CD8-positive, alpha-beta memory T cell (primary cell): Measurements from ENCODE around the gene MLLT3. TPM values are rescaled to one million over a fixed set of nuclear protein-coding genes. Genes with fewer than 3 reads are reported as not detected.
A peak's percentile ranks its signal among the peaks of the same experiment; 100 is the strongest.

Experiments used
- CTCF ChIA-PET: fragments of 350-600 bp; sonication (Branson Sonifier 250); formaldehyde crosslinking; loops from one replicate; lab custom pipeline; 2021; ENCODE audit warnings: antibody characterized with exemption; lab: Charles Lee
- POLR2A ChIA-PET: fragments of 350-600 bp; sonication (Branson Sonifier 250); formaldehyde crosslinking; loops from one replicate; lab custom pipeline; 2021; ENCODE audit warnings: antibody characterized with exemption; lab: Charles Lee
- DNase-seq, 5 donors: peaks; one replicate each; pipeline versions ENCODE4 v3.0.0 to v3.0.0-alpha.2; 2020 to 2022; ENCODE audit warnings: mixed read lengths in 1 of 5
- H3K27ac ChIP-seq: one replicate; pipeline ENCODE4 v1.7.0; 2013; ENCODE audit warnings: low read depth, mild to moderate bottlenecking, low read length, moderate library complexity
- H3K27me3 ChIP-seq: 2 replicates; pipeline ENCODE4 v1.7.0; 2013; ENCODE audit warnings: low read length, mild to moderate bottlenecking; ENCODE audit not compliant: insufficient read depth, poor library complexity, severe bottlenecking
- H3K36me3 ChIP-seq: 2 replicates; pipeline ENCODE4 v1.7.0; 2013; ENCODE audit warnings: mild to moderate bottlenecking, low read length, moderate library complexity; ENCODE audit not compliant: insufficient read depth
- H3K4me1 ChIP-seq: 2 replicates; pipeline ENCODE4 v1.7.0; 2013; ENCODE audit warnings: mild to moderate bottlenecking, low read length, moderate library complexity; ENCODE audit not compliant: insufficient read depth
- H3K4me3 ChIP-seq: 2 replicates; pipeline ENCODE4 v1.7.0; 2013; ENCODE audit warnings: mild to moderate bottlenecking, low read length
- H3K9me3 ChIP-seq: 2 replicates; pipeline ENCODE4 v1.7.0; 2013; ENCODE audit warnings: mild to moderate bottlenecking, low read length
- H3K27ac Mint-ChIP-seq, 8 donors: one replicate each; pipeline ENCODE4 v1.8.0; 2020 to 2021; ENCODE audit warnings: mixed read lengths in 8 of 8, mild to moderate bottlenecking in 6 of 8, inconsistent platforms in 3 of 8, moderate library complexity in 3 of 8
- H3K27me3 Mint-ChIP-seq, 2 donors: one replicate each; pipeline ENCODE4 v1.8.0; 2020 to 2021; ENCODE audit warnings: mixed read lengths in 2 of 2, mild to moderate bottlenecking in 1 of 2, moderate library complexity in 1 of 2
- H3K36me3 Mint-ChIP-seq, 3 donors: one replicate each; pipeline ENCODE4 v1.8.0; 2020 to 2021; ENCODE audit warnings: mixed read lengths in 3 of 3, inconsistent platforms in 1 of 3, mild to moderate bottlenecking in 1 of 3
- H3K4me1 Mint-ChIP-seq, 3 donors: one replicate each; pipeline ENCODE4 v1.8.0; 2020 to 2021; ENCODE audit warnings: mixed read lengths in 3 of 3, inconsistent platforms in 1 of 3, mild to moderate bottlenecking in 1 of 3
- H3K4me3 Mint-ChIP-seq, 7 donors: one replicate each; pipeline ENCODE4 v1.8.0; 2020 to 2021; ENCODE audit warnings: mixed read lengths in 7 of 7, mild to moderate bottlenecking in 6 of 7, moderate library complexity in 4 of 7, inconsistent platforms in 2 of 7
- H3K9me3 Mint-ChIP-seq, 5 donors: one replicate each; pipeline ENCODE4 v1.8.0; 2020 to 2022; ENCODE audit warnings: mixed read lengths in 5 of 5, mild to moderate bottlenecking in 3 of 5, moderate library complexity in 2 of 5, inconsistent platforms in 1 of 5
- polyA plus RNA-seq: library from polyadenylated mRNA; unstranded; fragments of 300-500 nt; fragmentation: Illumina TruSeq; gene quantifications from one replicate; pipeline ENCODE4 v1.2.3, GENCODE V29; 2021
- total RNA-seq, 2 experiments: library from RNA; stranded (reverse); gene quantifications; one replicate each; pipeline ENCODE4 v1.2.3, GENCODE V29; 2021

Gene MLLT3
- total and polyA plus RNA-seq, 3 experiments from 2014 or later, result 24.6 to 37.0 (median 36.8) TPM

- DNase-seq, result no peak
- H3K27me3 ChIP-seq, result no peaks in the 10 kb centered on the region
- no peak overlapping the region for H3K27ac ChIP-seq
- H3K9me3 ChIP-seq, result no peaks in the 10 kb centered on the region
- Mint-ChIP-seq H3K27me3 (no peaks in the 10 kb centered on the region), H3K27ac (peak overlapping the region in 1 of 8 donors; percentile 1), H3K4me1 (peaks cover 16 to 53% (median 49%) of the 10 kb centered on the region in 3 donors), H3K9me3 (no peaks in the 10 kb centered on the region), H3K36me3 (peaks cover 0 to 12% (median 4%) of the 10 kb centered on the region in 3 donors), H3K4me3 (no peak overlapping the region)
- POLR2A ChIA-PET, result no interaction called here
- H3K36me3 ChIP-seq, result no peaks in the 10 kb centered on the region
- peaks cover 26% of the 10 kb centered on the region for H3K4me1 ChIP-seq
- no peak overlapping the region for H3K4me3 ChIP-seq
- CTCF ChIA-PET, result no interaction called here
These were observed 243.4 kb downstream of the MLLT3 start for GRCh38 chr9:20378851-20379250.

- H3K4me3 Mint-ChIP-seq, result no peak overlapping the region
- no peak for DNase-seq
- no peaks in the 10 kb centered on the region for H3K9me3 ChIP-seq
- peaks cover 0 to 14% (median 4%) of the 10 kb centered on the region in 3 donors for H3K36me3 Mint-ChIP-seq
- H3K4me1 ChIP-seq, result peaks cover 32% of the 10 kb centered on the region
- CTCF ChIA-PET, result no interaction called here
- POLR2A ChIA-PET, result no interaction called here
- peak overlapping the region in 1 of 8 donors; percentile 21 for H3K27ac Mint-ChIP-seq
- no peak overlapping the region for H3K27ac ChIP-seq
- H3K36me3 ChIP-seq, result no peaks in the 10 kb centered on the region
- no peaks in the 10 kb centered on the region for H3K9me3 Mint-ChIP-seq
- no peaks in the 10 kb centered on the region for H3K27me3 ChIP-seq
- H3K4me3 ChIP-seq, result no peak overlapping the region
- no peaks in the 10 kb centered on the region for H3K27me3 Mint-ChIP-seq
- H3K4me1 Mint-ChIP-seq, result peaks cover 14 to 49% (median 44%) of the 10 kb centered on the region in 3 donors
These were observed 244.5 kb downstream of the MLLT3 start for GRCh38 chr9:20377790-20378189.

- Mint-ChIP-seq H3K27ac (no peak overlapping the region), H3K4me1 (peaks cover 10 to 44% (median 38%) of the 10 kb centered on the region in 3 donors), H3K27me3 (no peaks in the 10 kb centered on the region), H3K9me3 (no peaks in the 10 kb centered on the region), H3K36me3 (peaks cover 0 to 15% (median 4%) of the 10 kb centered on the region in 3 donors), H3K4me3 (no peak overlapping the region)
- ChIA-PET POLR2A (no interaction called here), CTCF (no interaction called here)
- Histone ChIP-seq H3K9me3 (no peaks in the 10 kb centered on the region), H3K36me3 (no peaks in the 10 kb centered on the region), H3K4me1 (peaks cover 37% of the 10 kb centered on the region), H3K4me3 (no peak overlapping the region), H3K27ac (no peak overlapping the region), H3K27me3 (no peaks in the 10 kb centered on the region)
- DNase-seq, result no peak
These were observed 245.4 kb downstream of the MLLT3 start for GRCh38 chr9:20376731-20377375.

GRCh38 chr9:20376042-20376441 lies 246.3 kb downstream of the MLLT3 start:
- Histone ChIP-seq H3K27me3 (no peaks in the 10 kb centered on the region), H3K27ac (no peak overlapping the region), H3K4me1 (peaks cover 45% of the 10 kb centered on the region), H3K9me3 (no peaks in the 10 kb centered on the region), H3K4me3 (no peak overlapping the region), H3K36me3 (no peaks in the 10 kb centered on the region)
- Mint-ChIP-seq H3K27me3 (no peaks in the 10 kb centered on the region), H3K4me3 (no peak overlapping the region), H3K9me3 (no peaks in the 10 kb centered on the region), H3K4me1 (peaks cover 16 to 52% (median 46%) of the 10 kb centered on the region in 3 donors), H3K27ac (peak overlapping the region in 1 of 8 donors; percentile 88), H3K36me3 (peaks cover 0 to 17% (median 6%) of the 10 kb centered on the region in 3 donors)
- ChIA-PET POLR2A (no interaction called here), CTCF (no interaction called here)
- no peak for DNase-seq

GRCh38 chr9:20373263-20373662 lies 249.0 kb downstream of the MLLT3 start:
- Mint-ChIP-seq H3K27me3 (no peaks in the 10 kb centered on the region), H3K9me3 (no peaks in the 10 kb centered on the region), H3K36me3 (peaks cover 2 to 13% (median 8%) of the 10 kb centered on the region in 3 donors), H3K27ac (no peak overlapping the region), H3K4me1 (peaks cover 20 to 58% (median 56%) of the 10 kb centered on the region in 3 donors), H3K4me3 (no peak overlapping the region)
- Histone ChIP-seq H3K36me3 (no peaks in the 10 kb centered on the region), H3K4me3 (no peak overlapping the region), H3K9me3 (no peaks in the 10 kb centered on the region), H3K27ac (no peak overlapping the region), H3K27me3 (no peaks in the 10 kb centered on the region), H3K4me1 (peaks cover 59% of the 10 kb centered on the region)
- DNase-seq, result no peak
- ChIA-PET POLR2A (no interaction called here), CTCF (no interaction called here)

GRCh38 chr9:20369391-20369790 lies 252.9 kb downstream of the MLLT3 start:
- peaks cover 49% of the 10 kb centered on the region for H3K4me1 ChIP-seq
- H3K27ac Mint-ChIP-seq, result no peak overlapping the region
- peaks cover 13 to 28% (median 19%) of the 10 kb centered on the region in 3 donors for H3K36me3 Mint-ChIP-seq
- ChIA-PET CTCF (no interaction called here), POLR2A (no interaction called here)
- no peaks in the 10 kb centered on the region for H3K27me3 ChIP-seq
- no peaks in the 10 kb centered on the region for H3K36me3 ChIP-seq
- no peak overlapping the region for H3K4me3 Mint-ChIP-seq
- no peak for DNase-seq
- H3K4me1 Mint-ChIP-seq, result peaks cover 19 to 56% (median 52%) of the 10 kb centered on the region in 3 donors
- no peaks in the 10 kb centered on the region for H3K27me3 Mint-ChIP-seq
- H3K27ac ChIP-seq, result no peak overlapping the region
- no peaks in the 10 kb centered on the region for H3K9me3 ChIP-seq
- no peak overlapping the region for H3K4me3 ChIP-seq
- H3K9me3 Mint-ChIP-seq, result no peaks in the 10 kb centered on the region

- Mint-ChIP-seq H3K27me3 (no peaks in the 10 kb centered on the region), H3K4me1 (peaks cover 18 to 56% (median 51%) of the 10 kb centered on the region in 3 donors), H3K36me3 (peaks cover 13 to 37% (median 24%) of the 10 kb centered on the region in 3 donors), H3K9me3 (no peaks in the 10 kb centered on the region), H3K27ac (peak overlapping the region in 1 of 8 donors; percentile 8), H3K4me3 (no peak overlapping the region)
- peaks cover 36% of the 10 kb centered on the region for H3K4me1 ChIP-seq
- no peaks in the 10 kb centered on the region for H3K27me3 ChIP-seq
- DNase-seq, result no peak
- H3K4me3 ChIP-seq, result no peak overlapping the region
- no peaks in the 10 kb centered on the region for H3K36me3 ChIP-seq
- CTCF ChIA-PET, result no interaction called here
- H3K27ac ChIP-seq, result no peak overlapping the region
- POLR2A ChIA-PET, result no interaction called here
- H3K9me3 ChIP-seq, result no peaks in the 10 kb centered on the region
These were observed 254.4 kb downstream of the MLLT3 start for GRCh38 chr9:20367855-20368254.

- DNase-seq, result no peak
- Histone ChIP-seq H3K27me3 (no peaks in the 10 kb centered on the region), H3K27ac (no peak overlapping the region), H3K36me3 (no peaks in the 10 kb centered on the region), H3K4me3 (no peak overlapping the region), H3K4me1 (peaks cover 39% of the 10 kb centered on the region), H3K9me3 (no peaks in the 10 kb centered on the region)
- no peaks in the 10 kb centered on the region for H3K9me3 Mint-ChIP-seq
- peaks cover 15 to 62% (median 58%) of the 10 kb centered on the region in 3 donors for H3K4me1 Mint-ChIP-seq
- CTCF ChIA-PET, result no interaction called here
- H3K27ac Mint-ChIP-seq, result no peak overlapping the region
- H3K4me3 Mint-ChIP-seq, result no peak overlapping the region
- H3K36me3 Mint-ChIP-seq, result peaks cover 13 to 61% (median 36%) of the 10 kb centered on the region in 3 donors
- POLR2A ChIA-PET, result no interaction called here
- H3K27me3 Mint-ChIP-seq, result no peaks in the 10 kb centered on the region
These were observed 257.3 kb downstream of the MLLT3 start for GRCh38 chr9:20364959-20365358.
